GM23338 (cell line): Measurements from ENCODE around the gene PPM1L. TPM values are rescaled to one million over a fixed set of nuclear protein-coding genes. Genes with fewer than 3 reads are reported as not detected.

Source experiments
- ATAC-seq: fragments of 200-7000 bp; cut with Tn5 transposase; 3 replicates; pipeline ENCODE4 v1.9.1; 2020
- DNase-seq: peaks from one replicate; pipeline ENCODE4 v3.0.0-alpha.2; 2015; ENCODE audit warnings: low spot score
- H2AFZ ChIP-seq: fragments of 200-600 bp; sonication (generic); 2 replicates; pipeline ENCODE4 v1.8.0; 2016; ENCODE audit warnings: antibody characterized with exemption, mild to moderate bottlenecking, moderate library complexity
- H3F3A ChIP-seq: fragments of 200-600 bp; sonication (generic); replicated peaks from 2 replicates; pipeline ENCODE4 v1.8.0; 2017; ENCODE audit warnings: antibody characterized with exemption, mixed run types, low read depth
- H3K27ac ChIP-seq: fragments of 200-600 bp; sonication (generic); 2 replicates; pipeline ENCODE4 v1.6.1; 2016; ENCODE audit warnings: low read depth
- H3K27me3 ChIP-seq: fragments of 200-600 bp; sonication (generic); 2 replicates; pipeline ENCODE4 v1.8.0; 2016; ENCODE audit warnings: mild to moderate bottlenecking, mixed run types, moderate library complexity; ENCODE audit not compliant: insufficient read depth
- H3K36me3 ChIP-seq: fragments of 200-600 bp; sonication (generic); 2 replicates; pipeline ENCODE4 v1.8.0; 2016; ENCODE audit warnings: mild to moderate bottlenecking; ENCODE audit not compliant: insufficient read depth
- H3K4me1 ChIP-seq: fragments of 200-600 bp; sonication (generic); 2 replicates; pipeline ENCODE4 v1.8.0; 2016; ENCODE audit warnings: mild to moderate bottlenecking, moderate library complexity; ENCODE audit not compliant: insufficient read depth
- H3K4me2 ChIP-seq: fragments of 200-600 bp; sonication (generic); 2 replicates; pipeline ENCODE4 v1.7.1; 2017; ENCODE audit warnings: mixed run types
- H3K4me3 ChIP-seq: fragments of 200-600 bp; sonication (generic); 2 replicates; pipeline ENCODE4 v1.6.1; 2016; ENCODE audit warnings: mixed run types
- H3K79me2 ChIP-seq: fragments of 200-600 bp; sonication (generic); replicated peaks from 2 replicates; pipeline ENCODE4 v1.8.0; 2017; ENCODE audit warnings: mild to moderate bottlenecking; ENCODE audit not compliant: insufficient read depth
- H3K9me2 ChIP-seq: fragments of 200-600 bp; sonication (generic); 2 replicates; pipeline ENCODE4 v1.8.0; 2017; ENCODE audit not compliant: insufficient read depth
- H4K20me1 ChIP-seq: fragments of 200-600 bp; sonication (generic); replicated peaks from 2 replicates; pipeline ENCODE4 v1.8.0; 2017; ENCODE audit warnings: mild to moderate bottlenecking; ENCODE audit not compliant: insufficient read depth
- H3K27ac Mint-ChIP-seq: 2 replicates; pipeline ENCODE4 v1.8.0; 2020; ENCODE audit warnings: inconsistent platforms, mild to moderate bottlenecking, moderate library complexity, mixed read lengths
- H3K27me3 Mint-ChIP-seq: 3 replicates; pipeline ENCODE4 v1.8.0; 2022; ENCODE audit warnings: low read depth, mild to moderate bottlenecking, moderate library complexity, mixed read lengths, inconsistent platforms; ENCODE audit not compliant: insufficient read depth, poor library complexity
- H3K36me3 Mint-ChIP-seq: 3 replicates; pipeline ENCODE4 v1.8.0; 2021; ENCODE audit warnings: low read depth, mild to moderate bottlenecking, inconsistent platforms, moderate library complexity, mixed read lengths
- H3K4me1 Mint-ChIP-seq: 3 replicates; pipeline ENCODE4 v1.8.0; 2020; ENCODE audit warnings: mild to moderate bottlenecking, inconsistent platforms, mixed read lengths
- H3K4me3 Mint-ChIP-seq: 3 replicates; pipeline ENCODE4 v1.8.0; 2021; ENCODE audit warnings: moderate library complexity, mild to moderate bottlenecking, inconsistent platforms, mixed read lengths
- H3K9me3 Mint-ChIP-seq: 3 replicates; pipeline ENCODE4 v1.8.0; 2020; ENCODE audit warnings: moderate library complexity, mild to moderate bottlenecking, inconsistent platforms, mixed read lengths
- CREB1 ChIP-seq: fragments of 250-450 bp; sonication (Bioruptor Pico); IDR thresholded peaks from 2 replicates; pipeline ENCODE4 v1.5.0; 2020; ENCODE audit warnings: low read depth, mild to moderate bottlenecking, moderate library complexity
- EZH2 ChIP-seq: fragments of 200-600 bp; sonication (generic); IDR thresholded peaks from one replicate; pipeline ENCODE4 v1.8.0; 2017; ENCODE audit warnings: antibody characterized with exemption, mild to moderate bottlenecking, low read depth; ENCODE audit not compliant: unreplicated experiment
- EZH2phosphoT487 ChIP-seq: fragments of 200-600 bp; sonication (generic); IDR thresholded peaks from one replicate; pipeline ENCODE4 v1.8.1; 2018; ENCODE audit warnings: antibody characterized with exemption; ENCODE audit not compliant: unreplicated experiment
- JUNB ChIP-seq: IDR thresholded peaks from one replicate; pipeline ENCODE4 v1.6.1; 2016; ENCODE audit warnings: antibody characterized with exemption; ENCODE audit not compliant: unreplicated experiment
- POLR2AphosphoS5 ChIP-seq: IDR thresholded peaks from 2 replicates; pipeline ENCODE4 v1.6.1; 2016; ENCODE audit warnings: antibody characterized with exemption, low read depth
- STAT1 ChIP-seq: IDR thresholded peaks from one replicate; pipeline ENCODE4 v1.6.1; 2016; ENCODE audit warnings: antibody characterized with exemption; ENCODE audit not compliant: unreplicated experiment
- ZNF114 ChIP-seq: fragments of 250-450 bp; sonication (Bioruptor Pico); IDR thresholded peaks from 2 replicates; pipeline ENCODE4 v1.5.0; 2020; ENCODE audit warnings: mild to moderate bottlenecking, moderate library complexity
- polyA plus RNA-seq: library from polyadenylated mRNA; unstranded; fragments of >200 nt; fragmentation: Nextera tagmentation; extraction: Ambion mirVana; gene quantifications from 2 replicates; pipeline ENCODE4 v1.2.1, GENCODE V29; 2016
- total RNA-seq: library from RNA; depleted of rRNA; stranded (reverse); fragments of >200 nt; shearing (Covaris generic); gene quantifications from 2 replicates; pipeline ENCODE4 v1.2.3, GENCODE V29; 2014
- TF ChIP-seq, protein P1 (sequence below): IDR thresholded peaks from one replicate; pipeline ENCODE4 v1.6.1; 2018; ENCODE audit warnings: antibody characterized with exemption; ENCODE audit not compliant: unreplicated experiment
- TF ChIP-seq, protein P2 (sequence below): IDR thresholded peaks from 2 replicates; pipeline ENCODE4 v1.6.1; 2016; ENCODE audit warnings: antibody characterized with exemption
- TF ChIP-seq, protein P3 (sequence below): fragments of 250-450 bp; sonication (Bioruptor Pico); IDR thresholded peaks from 2 replicates; pipeline ENCODE4 v1.5.0; 2020; ENCODE audit warnings: mild to moderate bottlenecking, moderate library complexity

Gene PPM1L
- total and polyA plus RNA-seq, 2 experiments from 2014 or later: 3.9 to 26.4 TPM

DNA sequence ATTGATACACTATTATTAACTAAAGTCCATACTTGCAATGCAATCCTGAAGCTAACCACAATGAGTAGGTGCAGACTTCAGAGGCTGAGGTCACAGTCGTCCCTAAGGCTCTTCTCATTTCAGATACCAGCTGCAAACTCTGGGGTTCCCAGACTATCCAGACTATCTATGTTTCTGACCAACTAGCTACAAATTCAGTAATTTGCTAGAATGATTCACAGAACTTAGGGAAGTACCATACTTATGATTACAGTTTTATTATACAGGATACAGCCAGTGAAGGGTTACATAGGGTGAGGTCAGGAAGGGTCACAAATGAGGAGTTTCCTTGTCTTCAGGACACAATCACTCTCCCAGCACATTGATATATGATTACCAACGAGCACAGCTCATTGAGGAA is 36.5 kb downstream of the PPM1L start (continued):
- TF ChIP-seq, protein P1, sequence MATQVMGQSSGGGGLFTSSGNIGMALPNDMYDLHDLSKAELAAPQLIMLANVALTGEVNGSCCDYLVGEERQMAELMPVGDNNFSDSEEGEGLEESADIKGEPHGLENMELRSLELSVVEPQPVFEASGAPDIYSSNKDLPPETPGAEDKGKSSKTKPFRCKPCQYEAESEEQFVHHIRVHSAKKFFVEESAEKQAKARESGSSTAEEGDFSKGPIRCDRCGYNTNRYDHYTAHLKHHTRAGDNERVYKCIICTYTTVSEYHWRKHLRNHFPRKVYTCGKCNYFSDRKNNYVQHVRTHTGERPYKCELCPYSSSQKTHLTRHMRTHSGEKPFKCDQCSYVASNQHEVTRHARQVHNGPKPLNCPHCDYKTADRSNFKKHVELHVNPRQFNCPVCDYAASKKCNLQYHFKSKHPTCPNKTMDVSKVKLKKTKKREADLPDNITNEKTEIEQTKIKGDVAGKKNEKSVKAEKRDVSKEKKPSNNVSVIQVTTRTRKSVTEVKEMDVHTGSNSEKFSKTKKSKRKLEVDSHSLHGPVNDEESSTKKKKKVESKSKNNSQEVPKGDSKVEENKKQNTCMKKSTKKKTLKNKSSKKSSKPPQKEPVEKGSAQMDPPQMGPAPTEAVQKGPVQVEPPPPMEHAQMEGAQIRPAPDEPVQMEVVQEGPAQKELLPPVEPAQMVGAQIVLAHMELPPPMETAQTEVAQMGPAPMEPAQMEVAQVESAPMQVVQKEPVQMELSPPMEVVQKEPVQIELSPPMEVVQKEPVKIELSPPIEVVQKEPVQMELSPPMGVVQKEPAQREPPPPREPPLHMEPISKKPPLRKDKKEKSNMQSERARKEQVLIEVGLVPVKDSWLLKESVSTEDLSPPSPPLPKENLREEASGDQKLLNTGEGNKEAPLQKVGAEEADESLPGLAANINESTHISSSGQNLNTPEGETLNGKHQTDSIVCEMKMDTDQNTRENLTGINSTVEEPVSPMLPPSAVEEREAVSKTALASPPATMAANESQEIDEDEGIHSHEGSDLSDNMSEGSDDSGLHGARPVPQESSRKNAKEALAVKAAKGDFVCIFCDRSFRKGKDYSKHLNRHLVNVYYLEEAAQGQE: no peak
- TF ChIP-seq, protein P2, sequence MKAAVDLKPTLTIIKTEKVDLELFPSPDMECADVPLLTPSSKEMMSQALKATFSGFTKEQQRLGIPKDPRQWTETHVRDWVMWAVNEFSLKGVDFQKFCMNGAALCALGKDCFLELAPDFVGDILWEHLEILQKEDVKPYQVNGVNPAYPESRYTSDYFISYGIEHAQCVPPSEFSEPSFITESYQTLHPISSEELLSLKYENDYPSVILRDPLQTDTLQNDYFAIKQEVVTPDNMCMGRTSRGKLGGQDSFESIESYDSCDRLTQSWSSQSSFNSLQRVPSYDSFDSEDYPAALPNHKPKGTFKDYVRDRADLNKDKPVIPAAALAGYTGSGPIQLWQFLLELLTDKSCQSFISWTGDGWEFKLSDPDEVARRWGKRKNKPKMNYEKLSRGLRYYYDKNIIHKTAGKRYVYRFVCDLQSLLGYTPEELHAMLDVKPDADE: no peak
- TF ChIP-seq POLR2AphosphoS5: no peak

DNA sequence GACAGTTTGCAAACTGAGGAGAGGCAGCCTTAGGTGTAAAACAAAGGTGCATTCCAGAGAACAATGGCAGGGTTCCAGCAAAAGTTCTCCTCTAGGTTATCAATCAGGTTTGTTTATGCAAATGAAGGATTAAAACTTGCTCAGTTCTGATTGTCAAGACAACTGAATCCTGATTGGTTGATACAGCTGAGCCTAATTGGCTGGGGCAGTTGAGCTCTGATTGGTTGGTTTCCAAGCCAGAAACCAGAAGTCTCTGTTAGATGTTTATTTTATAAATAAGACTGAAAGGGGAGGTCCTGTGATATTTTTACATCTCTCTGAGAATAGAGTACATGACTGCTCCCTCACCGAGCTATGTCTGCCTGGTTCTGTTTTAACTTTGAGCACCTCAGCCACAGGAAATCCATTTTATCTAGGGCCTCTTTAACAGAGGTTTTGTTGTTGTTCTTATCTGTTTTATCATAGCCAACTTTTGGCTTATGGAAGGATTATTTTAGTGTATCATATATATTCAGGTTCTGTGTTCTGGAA is 37.8 kb downstream of the PPM1L start:
- Histone ChIP-seq H3K27ac (no peak overlapping the region), H3K4me2 (no peak overlapping the region), H4K20me1 (no peaks in the 10 kb centered on the region), H3K4me3 (no peak overlapping the region), H3K79me2 (peaks cover 9% of the 10 kb centered on the region), H3F3A (no peaks in the 10 kb centered on the region), H2AFZ (no peak overlapping the region), H3K27me3 (no peaks in the 10 kb centered on the region), H3K36me3 (no peaks in the 10 kb centered on the region), H3K4me1 (peaks cover 14% of the 10 kb centered on the region), H3K9me2 (no peaks in the 10 kb centered on the region)
- Mint-ChIP-seq H3K9me3 (no peaks in the 10 kb centered on the region), H3K4me3 (no peak overlapping the region), H3K27ac (no peak overlapping the region), H3K27me3 (no peaks in the 10 kb centered on the region), H3K36me3 (no peaks in the 10 kb centered on the region), H3K4me1 (peaks cover 39% of the 10 kb centered on the region)
- ATAC-seq (no peak), DNase-seq (peak; percentile 18)
- TF ChIP-seq JUNB (no peak), CREB1 (no peak), POLR2AphosphoS5 (no peak), EZH2phosphoT487 (no peak), EZH2 (no peak), STAT1 (no peak), ZNF114 (CRISPR knock-in tag) (no peak)
- TF ChIP-seq, protein P3, sequence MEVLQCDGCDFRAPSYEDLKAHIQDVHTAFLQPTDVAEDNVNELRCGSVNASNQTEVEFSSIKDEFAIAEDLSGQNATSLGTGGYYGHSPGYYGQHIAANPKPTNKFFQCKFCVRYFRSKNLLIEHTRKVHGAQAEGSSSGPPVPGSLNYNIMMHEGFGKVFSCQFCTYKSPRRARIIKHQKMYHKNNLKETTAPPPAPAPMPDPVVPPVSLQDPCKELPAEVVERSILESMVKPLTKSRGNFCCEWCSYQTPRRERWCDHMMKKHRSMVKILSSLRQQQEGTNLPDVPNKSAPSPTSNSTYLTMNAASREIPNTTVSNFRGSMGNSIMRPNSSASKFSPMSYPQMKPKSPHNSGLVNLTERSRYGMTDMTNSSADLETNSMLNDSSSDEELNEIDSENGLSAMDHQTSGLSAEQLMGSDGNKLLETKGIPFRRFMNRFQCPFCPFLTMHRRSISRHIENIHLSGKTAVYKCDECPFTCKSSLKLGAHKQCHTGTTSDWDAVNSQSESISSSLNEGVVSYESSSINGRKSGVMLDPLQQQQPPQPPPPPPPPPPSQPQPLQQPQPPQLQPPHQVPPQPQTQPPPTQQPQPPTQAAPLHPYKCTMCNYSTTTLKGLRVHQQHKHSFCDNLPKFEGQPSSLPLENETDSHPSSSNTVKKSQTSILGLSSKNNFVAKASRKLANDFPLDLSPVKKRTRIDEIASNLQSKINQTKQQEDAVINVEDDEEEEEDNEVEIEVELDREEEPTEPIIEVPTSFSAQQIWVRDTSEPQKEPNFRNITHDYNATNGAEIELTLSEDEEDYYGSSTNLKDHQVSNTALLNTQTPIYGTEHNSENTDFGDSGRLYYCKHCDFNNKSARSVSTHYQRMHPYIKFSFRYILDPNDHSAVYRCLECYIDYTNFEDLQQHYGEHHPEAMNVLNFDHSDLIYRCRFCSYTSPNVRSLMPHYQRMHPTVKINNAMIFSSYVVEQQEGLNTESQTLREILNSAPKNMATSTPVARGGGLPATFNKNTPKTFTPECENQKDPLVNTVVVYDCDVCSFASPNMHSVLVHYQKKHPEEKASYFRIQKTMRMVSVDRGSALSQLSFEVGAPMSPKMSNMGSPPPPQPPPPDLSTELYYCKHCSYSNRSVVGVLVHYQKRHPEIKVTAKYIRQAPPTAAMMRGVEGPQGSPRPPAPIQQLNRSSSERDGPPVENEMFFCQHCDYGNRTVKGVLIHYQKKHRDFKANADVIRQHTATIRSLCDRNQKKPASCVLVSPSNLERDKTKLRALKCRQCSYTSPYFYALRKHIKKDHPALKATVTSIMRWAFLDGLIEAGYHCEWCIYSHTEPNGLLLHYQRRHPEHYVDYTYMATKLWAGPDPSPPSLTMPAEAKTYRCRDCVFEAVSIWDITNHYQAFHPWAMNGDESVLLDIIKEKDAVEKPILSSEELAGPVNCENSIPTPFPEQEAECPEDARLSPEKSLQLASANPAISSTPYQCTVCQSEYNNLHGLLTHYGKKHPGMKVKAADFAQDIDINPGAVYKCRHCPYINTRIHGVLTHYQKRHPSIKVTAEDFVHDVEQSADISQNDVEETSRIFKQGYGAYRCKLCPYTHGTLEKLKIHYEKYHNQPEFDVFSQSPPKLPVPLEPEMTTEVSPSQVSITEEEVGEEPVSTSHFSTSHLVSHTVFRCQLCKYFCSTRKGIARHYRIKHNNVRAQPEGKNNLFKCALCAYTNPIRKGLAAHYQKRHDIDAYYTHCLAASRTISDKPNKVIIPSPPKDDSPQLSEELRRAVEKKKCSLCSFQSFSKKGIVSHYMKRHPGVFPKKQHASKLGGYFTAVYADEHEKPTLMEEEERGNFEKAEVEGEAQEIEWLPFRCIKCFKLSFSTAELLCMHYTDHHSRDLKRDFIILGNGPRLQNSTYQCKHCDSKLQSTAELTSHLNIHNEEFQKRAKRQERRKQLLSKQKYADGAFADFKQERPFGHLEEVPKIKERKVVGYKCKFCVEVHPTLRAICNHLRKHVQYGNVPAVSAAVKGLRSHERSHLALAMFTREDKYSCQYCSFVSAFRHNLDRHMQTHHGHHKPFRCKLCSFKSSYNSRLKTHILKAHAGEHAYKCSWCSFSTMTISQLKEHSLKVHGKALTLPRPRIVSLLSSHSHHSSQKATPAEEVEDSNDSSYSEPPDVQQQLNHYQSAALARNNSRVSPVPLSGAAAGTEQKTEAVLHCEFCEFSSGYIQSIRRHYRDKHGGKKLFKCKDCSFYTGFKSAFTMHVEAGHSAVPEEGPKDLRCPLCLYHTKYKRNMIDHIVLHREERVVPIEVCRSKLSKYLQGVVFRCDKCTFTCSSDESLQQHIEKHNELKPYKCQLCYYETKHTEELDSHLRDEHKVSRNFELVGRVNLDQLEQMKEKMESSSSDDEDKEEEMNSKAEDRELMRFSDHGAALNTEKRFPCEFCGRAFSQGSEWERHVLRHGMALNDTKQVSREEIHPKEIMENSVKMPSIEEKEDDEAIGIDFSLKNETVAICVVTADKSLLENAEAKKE (CRISPR knock-in tag): no peak
- TF ChIP-seq, protein P1: no peak
